HG03280 (cell line): Measurements from ENCODE around the gene CEP170.
"Not testable (repeated sequence)": the region's sequence is repeated elsewhere in the genome, so short reads cannot be mapped to it uniquely, and the experiment has no call there.

Source experiments
- ATAC-seq: cut with Tn5 transposase; IDR thresholded peaks from one replicate; pipeline ENCODE4 v1.9.1; 2021; ENCODE audit warnings: mild to moderate bottlenecking, moderate library complexity; ENCODE audit not compliant: unreplicated experiment

Gene CEP170

DNA sequence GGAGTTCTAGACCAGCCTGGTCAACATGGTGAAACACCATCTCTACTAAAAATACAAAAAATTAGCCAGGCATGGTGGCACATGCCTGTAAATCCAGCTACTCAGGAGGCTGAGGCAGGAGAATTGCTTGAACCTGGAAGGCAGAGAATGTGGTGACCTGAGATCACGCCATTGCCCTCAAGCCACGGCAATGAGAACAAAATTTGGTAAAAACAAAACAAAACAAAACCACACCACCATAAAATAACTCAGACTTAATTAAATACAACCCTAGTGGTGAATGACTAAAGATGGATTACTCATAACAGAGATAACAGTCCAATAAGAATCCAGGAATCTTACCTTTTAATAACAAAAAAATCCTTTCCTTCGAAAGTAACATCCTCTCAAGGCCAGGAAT is 167.7 kb downstream of the CEP170 start:
- not testable (repeated sequence) for ATAC-seq
